OCI-M1 (cell line): ENCODE measurements around the gene SARS1.
"Not testable (repeated sequence)": the region's sequence is repeated elsewhere in the genome, so short reads cannot be mapped to it uniquely, and the experiment has no call there.

Experiments used
- DNase-seq: peaks from one replicate; lab custom pipeline; 2025; lab: John Stamatoyannopoulos, UW

SARS1 gene

DNA sequence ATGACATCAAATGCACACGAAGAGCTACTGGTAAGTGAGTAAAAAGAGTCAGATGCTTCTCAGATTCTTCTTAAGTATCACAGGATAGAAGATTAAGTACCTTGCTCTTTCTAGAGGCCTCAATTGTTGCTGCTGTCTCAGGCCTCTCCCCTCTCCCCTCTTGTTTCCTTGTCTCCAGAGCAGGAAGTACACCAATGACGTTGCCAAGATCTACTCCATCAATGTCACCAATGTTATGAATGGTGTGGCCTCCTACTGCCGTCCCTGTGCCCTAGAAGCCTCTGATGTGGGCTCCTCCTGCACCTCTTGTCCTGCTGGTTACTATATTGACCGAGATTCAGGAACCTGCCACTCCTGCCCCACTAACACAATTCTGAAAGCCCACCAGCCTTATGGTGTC is 21.3 kb upstream of the SARS1 start:
- no peak for DNase-seq

DNA sequence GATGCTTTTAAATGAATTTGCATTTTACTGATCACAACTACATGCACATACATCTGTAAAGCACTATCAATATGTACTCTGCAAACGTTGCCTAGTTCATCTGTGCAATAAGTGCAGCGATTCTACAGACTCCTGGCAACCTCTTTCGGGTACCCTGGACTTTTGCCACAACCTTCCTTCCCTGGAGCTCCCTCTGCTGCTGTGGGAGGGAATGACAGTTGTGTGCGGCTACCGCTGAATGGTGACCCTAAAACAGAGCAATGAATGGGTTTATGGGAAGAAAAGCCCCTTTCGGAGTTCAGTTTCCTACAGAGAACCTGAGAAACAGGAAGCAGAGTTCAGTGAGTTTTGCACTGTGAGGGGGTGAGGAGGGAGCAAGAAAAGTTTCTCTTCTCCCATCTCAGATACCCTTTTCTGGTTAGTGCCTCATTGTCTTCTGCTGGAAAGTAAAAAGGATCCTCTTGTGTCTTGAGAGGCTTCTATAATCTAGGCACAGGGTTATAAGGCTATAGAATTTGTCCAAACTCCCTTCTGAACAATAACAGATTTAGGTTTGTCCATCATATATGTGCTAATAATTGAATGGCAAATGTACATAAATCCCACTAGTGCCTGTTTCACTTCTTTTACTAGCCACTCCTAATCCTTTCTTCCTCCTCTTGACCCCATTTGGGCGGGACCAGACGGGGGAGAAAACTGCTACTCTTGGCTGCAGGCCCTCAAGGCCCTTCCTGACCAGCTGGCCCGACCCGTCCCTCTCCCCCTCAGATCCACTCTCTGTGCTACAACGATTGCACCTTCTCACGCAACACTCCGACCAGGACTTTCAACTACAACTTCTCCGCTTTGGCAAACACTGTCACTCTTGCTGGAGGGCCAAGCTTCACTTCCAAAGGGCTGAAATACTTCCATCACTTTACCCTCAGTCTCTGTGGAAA is 19.8 kb upstream of the SARS1 start:
- DNase-seq, result peak; percentile 81

DNA sequence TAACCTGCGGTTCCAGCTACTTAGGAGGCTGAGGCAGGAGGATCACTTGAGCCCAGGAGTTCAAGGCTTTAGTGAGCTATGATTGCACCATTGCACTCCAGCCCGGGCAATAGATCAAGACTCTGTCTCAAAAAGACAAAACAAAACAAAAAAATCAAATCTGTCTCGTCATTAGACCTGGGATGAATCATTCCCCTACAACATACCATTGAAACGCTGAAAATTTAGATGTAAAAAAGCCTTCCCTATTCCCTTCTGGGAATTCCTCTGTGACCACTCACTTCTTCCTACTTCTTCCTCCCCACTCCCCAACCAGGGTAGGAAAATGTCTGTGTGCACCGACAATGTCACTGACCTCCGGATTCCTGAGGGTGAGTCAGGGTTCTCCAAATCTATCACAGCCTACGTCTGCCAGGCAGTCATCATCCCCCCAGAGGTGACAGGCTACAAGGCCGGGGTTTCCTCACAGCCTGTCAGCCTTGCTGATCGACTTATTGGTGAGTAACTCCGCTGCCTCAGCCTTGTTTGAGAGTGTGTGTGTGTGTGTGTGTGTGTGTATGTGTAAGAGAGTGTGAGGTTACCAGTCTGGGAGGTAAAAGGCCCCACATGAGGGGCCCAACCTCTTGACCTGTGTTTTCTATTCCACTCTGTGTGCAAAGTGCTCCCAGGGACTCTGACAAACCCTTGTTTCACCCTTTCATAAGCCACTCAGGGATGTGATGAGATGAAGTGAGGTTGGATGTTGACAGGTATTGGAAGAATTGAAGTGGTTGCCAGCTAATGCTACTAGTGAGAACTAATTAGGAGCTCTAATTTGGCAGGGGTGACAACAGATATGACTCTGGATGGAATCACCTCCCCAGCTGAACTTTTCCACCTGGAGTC is 16.3 kb upstream of the SARS1 start:
- no peak for DNase-seq

DNA sequence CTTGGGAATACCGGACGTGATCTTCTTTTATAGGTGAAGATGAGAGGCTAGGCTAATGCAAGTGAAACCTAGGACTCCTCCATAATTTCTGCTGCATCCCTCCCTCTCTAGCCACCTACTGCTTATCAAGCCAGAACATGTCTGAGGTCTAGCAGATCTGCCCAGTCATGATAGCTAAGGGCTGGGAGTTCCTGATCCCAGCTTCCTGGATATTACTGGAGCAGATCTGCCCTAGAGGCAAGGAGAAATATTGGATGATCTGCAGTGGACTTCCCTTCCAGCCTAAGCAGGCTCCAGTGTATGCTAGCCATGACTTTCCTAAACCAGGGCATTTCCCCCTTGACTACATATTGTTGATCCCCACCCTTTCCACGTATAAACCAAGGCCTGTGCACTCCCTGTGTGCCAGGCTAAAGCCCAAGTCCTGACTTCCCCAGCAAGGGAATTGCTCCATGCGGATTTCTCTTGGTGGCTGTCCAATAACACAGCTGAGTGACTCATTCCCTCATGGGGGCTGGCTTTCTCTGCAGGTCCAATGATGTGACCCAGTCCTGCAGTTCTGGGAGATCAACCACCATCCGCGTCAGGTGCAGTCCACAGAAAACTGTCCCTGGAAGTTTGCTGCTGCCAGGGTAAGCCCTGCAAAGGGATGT is 15.5 kb upstream of the SARS1 start:
- DNase-seq, result peak; percentile 67

DNA sequence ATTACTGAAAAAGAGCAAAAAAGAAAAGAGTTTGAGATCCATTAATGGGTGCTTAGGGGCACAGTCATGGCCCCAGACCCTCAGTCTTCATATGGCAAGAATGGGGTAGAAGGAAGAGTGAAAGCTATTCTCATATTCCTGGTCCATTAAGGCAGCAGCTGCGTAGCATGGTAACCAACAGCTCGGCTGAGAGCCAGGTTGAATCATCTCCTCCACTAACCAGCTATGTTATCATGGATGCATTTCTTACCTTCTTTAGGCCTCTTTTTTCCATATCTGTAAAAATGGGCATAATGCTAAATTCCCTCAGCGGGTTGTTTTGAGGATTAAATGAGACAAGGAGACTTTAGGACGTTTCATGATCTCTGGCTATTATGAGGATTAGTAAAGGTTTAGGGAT is 15.0 kb upstream of the SARS1 start:
- DNase-seq, result no peak

DNA sequence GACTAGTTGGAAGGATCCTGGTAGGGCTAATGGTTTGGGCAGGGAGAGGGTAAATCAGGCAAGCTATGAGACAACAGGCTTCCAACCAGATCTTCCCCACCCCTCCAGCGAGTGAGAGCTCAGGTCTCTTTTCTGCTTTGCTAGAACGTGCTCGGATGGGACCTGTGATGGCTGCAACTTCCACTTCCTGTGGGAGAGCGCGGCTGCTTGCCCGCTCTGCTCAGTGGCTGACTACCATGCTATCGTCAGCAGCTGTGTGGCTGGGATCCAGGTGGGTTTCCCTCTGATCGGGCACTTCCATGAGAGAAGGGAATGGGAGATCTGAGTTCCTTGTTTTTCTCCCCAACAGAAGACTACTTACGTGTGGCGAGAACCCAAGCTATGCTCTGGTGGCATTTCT is 14.0 kb upstream of the SARS1 start:
- DNase-seq, result no peak

DNA sequence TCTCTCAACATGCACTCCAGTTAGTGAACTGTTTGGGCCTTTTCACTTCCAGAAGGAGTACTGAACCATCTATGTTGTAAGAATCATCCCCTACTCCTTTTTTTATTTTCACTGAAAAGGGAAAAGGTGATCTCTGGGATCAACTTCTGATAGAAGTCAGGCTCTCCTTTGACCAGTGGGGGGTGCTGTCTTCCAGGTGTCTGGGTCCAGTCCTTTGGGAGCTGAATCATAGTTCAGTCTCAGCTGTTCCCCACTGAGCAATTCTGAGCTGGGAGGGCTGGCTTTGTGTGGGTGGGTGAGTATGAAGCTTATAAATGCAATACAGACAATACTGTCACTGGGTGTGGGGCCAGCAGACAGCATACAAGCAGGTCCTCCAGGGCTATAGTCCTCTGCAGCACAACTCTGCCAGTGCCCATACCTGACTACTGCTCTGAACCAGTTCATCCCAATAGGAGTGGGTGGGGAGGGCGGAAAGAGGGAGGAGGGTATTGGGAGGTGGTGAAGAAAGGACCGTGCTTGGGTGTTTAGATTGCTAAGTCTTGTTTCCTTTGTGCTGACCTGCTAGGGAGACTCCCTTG is 12.5 kb upstream of the SARS1 start:
- peak; percentile 80 for DNase-seq

DNA sequence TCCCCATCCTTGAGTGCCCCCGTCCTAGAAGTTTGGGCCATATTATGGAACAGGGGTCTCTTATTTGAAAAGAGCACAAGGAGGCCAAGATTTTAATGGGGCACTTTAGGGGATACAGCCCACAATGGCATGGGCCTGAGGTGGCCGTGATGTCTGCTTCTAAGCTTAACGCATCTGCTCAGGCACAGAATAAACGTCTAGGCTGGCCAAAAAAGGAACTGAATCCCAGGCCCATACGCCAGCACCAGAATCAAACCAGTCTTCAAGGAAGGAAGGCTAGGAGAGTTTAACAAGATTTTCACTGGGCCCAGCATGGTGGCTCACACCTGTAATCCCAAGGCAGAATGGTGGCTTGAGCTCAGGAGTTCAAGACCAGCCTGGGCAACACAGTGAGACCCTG is 9.2 kb upstream of the SARS1 start:
- no peak for DNase-seq

DNA sequence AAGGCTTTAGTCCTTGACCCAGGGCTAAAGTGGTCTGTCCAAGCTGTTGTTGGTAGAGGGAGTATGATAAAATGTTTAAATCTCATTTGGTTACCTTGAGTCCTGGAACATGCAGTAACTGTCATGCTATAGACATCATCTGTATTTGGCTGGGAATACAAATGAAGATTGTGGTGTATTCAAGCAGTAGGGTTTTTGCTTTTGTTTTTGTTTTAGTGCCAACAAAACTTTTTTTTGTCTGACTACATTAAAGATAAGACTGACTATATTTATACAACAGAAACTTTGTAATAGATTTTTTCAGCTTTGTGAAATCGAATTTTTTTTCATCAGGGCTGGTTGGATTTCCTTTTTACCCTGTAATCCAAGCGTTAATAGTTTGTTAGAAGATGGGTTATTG is 7.4 kb upstream of the SARS1 start:
- DNase-seq, result no peak

DNA sequence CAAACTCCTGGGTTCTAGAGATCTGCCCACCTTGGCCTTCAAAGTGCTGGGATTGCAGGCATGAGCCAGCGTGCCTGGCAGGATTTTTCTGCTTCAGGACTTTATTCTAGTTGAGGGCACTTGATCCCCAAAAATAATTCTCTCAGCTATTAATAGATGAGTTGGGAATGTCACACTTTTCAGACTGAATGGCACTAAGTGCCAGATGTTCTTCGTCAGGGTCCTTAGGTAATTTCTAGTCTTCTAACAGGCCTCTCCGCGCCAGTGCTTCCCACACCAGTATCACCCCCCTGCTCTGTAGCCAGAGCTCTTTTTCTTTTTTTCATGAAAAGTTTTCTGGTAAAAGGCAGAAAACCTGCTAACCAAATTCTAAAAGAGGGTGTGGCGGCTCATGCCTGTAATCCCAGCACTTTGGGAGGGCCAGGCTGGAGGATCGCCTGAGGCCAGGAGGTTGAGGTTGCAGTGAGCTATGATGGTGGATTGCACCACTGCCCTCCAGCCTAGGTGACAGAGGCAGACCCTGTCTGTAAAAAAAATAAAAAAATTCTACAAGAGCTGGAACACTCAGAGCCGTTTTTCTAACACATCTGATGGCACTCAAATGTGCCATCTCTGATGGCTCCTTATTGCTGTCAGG is 6.1 kb upstream of the SARS1 start:
- no peak for DNase-seq

DNA sequence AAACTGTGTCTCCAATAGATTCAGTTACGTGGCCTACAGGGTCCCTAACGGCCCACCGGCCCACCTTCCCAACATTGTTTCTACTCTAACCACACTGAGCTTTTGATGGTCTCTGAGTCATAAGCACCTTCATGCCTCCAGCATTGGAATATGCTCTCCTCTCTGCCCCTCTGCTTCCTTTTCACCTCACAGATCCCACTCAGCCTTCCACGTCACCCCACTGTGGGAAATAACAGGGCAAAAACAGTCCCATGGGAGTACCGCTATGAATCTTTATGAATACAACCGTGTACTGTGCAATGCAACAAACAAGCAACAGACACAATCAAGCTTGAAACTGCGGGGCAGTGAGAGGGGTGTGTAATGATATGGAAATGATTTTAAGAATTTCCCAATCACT is 5.3 kb upstream of the SARS1 start:
- no peak for DNase-seq

DNA sequence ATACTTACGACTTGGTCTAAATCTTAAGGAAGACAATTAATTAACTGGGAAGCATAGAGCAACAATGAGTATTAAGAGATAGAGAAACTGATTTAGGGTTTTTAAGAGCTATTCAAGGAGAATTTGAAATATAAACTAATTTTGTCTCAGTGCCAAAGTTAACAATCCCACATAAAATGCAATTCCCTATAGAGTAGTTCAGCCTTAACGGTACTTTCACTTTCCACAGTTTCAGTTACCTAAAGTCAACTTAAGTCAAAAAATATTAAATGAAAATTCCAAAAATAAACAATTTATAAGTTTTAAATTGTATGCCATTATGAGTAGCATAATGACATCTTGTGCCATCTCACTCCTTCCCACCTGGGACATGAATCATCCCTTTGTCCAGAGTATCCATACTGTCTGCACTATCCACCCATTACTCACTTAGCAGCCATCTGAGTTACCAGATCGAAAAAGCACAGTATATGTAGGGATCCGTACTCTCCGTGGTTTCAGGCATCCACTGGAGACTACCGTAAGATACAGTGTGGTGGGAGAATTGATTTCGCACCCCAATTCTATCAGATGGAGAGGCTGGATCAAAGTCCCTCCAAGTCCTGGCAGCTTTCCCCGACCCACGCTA is 4.8 kb upstream of the SARS1 start:
- DNase-seq, result no peak

DNA sequence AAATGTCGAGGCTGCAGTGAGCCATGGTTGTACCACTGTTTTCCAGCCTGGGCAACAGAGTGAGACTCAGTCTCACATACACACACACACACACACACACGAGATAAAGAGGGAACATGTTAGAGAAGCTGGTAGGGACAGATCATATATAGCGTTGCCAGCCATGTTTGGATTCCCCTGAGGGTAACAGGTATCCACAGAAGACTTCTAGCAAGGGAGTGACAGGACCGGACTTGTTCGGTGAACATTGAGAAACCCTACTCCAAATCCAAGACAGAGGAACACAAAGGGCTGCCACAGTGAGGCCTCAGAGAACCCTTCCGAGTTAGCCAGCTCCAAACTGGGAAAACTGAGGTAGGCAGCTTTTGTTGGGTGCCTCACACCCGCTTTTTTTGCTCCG is 3.7 kb upstream of the SARS1 start:
- no peak for DNase-seq

DNA sequence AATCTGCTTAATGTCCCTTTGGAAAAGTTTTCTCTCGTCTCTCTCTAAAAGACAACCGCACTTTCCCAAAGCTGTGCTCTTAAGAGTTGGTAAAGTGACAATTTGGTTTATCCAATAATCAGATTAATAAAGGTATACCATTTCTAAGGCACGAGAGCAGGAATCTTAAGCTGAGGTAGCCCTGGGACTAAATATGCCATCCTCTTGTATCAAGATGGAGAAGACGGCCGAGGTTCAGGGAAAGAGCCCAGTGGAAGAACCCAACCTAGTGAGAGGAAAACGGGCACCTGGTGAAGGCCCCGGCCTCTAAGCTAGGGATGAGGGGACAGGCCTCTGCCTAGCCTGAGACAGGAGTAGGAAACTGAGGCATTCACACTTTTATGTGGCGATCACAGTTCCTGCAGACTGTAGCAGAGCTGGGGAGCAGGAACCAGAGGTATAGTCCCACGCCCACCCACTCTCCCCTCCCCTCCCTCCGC is 334 bp upstream of the SARS1 start:
- no peak for DNase-seq

DNA sequence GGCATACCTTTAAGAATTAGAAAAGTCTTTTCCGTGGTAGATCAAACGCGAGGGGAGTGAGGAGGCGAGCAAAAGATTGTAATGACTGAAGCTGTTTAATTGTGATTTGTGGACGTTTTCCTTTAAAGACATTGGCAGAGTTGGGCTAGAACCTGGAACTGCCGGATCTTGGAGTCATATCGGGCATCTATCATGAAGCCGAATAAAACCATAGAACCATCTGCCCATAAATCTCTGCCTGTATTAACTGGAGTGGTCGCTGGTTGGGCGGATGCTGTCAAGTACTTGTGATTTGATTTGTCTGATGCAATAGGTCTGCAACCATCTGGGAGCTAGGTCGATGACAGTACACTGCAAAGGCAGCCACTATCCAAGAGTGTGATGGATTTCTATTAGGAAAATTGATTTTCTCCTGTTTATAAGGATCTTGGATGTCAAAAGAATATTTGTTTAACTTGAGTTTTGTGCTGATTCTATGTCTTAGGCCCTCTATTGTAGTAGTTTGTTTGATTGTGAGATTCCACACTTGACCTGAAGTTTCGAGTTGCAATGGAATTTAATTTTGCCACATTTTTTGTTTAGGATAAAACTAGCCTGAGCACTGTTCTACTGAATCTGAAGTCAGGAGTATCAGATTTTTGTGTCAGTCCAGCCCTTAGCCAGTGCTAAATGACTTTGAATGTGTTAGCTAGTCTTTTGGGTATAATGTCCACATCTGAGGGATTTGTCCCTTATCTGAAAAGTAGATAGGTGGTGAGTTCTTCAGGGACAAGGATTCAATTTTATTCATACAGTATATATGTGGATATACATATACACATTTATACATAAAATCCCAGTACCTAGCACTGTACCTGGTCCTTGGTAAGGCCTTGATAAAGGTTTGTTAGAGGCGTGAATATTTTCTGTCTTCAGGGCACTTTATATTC is 1.2 kb downstream of the SARS1 start:
- DNase-seq, result peak; percentile 95

DNA sequence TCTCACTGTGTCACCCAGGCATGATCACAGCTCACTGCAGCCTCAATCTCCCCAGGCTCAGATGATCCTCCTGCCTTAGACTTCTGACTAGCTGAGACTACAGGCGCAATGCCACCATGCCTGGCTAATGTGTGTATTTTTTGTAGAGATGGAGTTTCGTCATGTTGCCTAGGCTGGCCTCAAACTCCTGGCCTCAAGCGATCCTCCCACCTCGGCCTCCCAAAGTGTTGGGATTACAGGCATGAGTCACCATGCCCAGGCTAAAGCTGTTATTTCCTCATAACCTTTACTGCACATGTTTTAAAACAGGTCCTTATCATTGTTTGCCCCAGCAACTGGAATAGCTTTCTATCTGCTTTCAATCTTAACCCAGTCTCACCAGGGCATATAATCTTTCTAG is 2.9 kb downstream of the SARS1 start:
- peak; percentile 50 for DNase-seq

DNA sequence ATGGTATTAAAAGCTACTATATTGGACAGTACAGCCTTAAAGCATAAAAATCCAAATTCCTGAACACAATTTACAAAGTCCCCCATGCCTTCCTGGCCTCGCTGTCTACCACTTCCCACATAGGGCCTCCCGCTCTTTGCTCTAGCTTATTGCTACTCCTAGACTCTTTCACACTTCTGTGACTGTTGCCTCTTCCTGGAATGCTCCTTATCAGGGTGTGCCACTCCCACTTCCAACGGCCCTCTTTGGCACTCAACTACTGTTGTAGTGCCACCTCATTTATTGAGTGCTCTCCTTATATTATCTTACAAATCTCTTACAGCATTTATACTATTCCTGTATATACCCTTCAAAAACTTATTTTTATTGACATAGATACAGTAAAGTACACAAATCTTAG is 4.8 kb downstream of the SARS1 start:
- DNase-seq, result peak; percentile 92

DNA sequence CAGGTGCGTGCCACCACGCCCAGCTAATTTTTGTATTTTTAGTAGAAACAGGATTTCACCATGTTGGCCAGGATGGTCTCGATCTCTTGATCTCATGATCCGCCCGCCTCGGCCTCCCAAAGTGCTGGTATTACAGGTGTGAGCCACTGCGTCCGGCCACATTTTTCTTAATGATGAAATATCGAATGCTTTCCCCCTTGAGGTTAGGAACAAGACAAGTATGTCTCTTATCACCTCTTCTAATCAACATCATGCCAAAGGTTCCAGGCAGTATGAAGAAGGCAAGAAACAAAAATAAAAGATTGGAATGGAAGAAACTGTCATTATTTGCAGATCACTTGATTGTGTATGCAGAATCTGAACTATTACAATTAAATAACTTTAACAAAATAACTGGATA is 7.5 kb downstream of the SARS1 start:
- DNase-seq, result not testable (repeated sequence)

DNA sequence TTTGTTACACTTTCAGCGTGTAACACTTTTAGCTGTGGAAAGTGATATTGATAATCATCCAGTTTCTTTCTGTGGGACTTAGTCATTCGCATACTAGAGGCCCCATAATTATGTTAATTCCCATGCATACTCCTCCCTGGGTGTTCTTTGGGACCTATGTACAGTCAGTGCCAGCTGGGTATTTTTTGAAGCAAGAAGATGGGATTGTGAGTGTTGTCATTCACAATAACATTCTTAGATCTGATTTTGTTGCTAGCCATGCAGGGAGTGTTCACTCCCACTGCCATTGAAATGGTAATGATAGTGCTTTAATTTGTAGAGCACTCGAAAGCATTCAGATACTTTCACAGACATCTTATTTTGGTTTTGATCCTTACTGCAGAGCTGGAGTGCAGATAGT is 11.6 kb downstream of the SARS1 start:
- no peak for DNase-seq
